Stimulated activated CD8-positive, alpha-beta memory T cell treated with anti-CD3 and anti-CD28 coated beads, Interleukin-15, amount 100 ng/mL, for 48 hours (primary cell): Measurements from ENCODE around the gene DHX34.
"Not testable (repeated sequence)": the region's sequence is repeated elsewhere in the genome, so short reads cannot be mapped to it uniquely, and the experiment has no call there.

Source experiments
- DNase-seq, 2 donors: peaks; one replicate each; pipeline ENCODE4 v3.0.0-alpha.2; 2020; ENCODE audit warnings: low read depth in 2 of 2

DHX34 gene

DNA sequence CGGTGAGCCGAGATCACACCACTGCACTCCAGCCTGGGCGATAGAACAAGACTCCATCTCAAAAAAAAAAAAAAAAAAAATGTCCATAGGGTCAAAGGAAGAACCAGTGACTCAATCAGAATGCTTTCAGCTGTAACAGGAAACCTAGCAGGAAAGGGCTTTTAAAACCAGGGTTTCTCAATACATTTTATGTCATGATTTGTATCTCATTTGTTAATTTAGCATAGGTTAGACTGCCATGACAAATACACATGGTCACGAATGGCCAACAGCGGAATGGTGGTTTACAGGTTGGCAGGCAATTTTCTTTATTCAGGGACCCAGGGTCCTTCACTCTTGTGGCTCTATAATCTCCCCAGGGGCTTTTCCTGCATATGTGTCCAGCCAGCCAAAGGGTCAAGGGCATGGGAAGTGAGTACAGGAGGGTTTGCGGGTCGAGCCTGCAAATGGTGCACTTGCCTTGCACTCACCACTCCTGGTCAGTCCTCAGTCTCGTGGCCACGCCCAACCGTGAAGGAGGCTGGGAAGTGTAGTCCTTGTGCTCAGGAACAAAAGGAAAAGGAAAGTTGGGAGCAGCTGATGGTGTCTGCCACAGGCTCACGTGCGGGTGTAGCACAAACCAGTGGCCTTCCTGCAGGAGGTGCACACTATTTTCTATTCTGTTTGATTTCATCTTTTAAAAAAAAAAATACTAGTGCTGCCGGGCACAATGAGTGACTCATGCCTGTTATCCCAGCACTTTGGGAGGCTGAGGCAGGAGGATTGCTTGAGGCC, 14.8 kb downstream of the DHX34 start:
- no peak for DNase-seq

DNA sequence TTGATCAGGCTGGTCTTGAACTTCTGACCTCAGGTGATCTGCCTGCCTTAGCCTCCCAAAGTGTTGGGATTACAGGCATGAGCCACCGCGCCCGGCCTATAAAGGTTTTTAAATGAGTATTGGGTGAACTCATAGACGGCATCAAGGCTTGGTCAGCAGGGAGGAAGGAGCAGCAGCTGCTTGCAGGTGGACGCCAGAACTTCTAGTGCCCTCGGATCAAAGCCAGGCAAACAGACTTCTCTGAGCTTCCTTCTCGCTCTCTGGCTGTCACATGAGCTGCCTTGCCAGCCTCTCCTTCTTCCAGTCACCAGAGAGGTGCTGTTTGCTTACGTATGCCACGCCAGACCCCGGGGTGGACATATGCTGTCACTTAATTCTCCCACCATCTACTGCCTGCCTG, 16.3 kb downstream of the DHX34 start:
- DNase-seq: not testable (repeated sequence)

- DNase-seq: no peak
Measured at GRCh38 chr19:47370045-47370611, 21.0 kb downstream of the DHX34 start.

GRCh38 chr19:47371261-47371660, 22.1 kb downstream of the DHX34 start:
- no peak for DNase-seq

- no peak for DNase-seq
Measured at GRCh38 chr19:47372603-47373002, 23.5 kb downstream of the DHX34 start.

DNA sequence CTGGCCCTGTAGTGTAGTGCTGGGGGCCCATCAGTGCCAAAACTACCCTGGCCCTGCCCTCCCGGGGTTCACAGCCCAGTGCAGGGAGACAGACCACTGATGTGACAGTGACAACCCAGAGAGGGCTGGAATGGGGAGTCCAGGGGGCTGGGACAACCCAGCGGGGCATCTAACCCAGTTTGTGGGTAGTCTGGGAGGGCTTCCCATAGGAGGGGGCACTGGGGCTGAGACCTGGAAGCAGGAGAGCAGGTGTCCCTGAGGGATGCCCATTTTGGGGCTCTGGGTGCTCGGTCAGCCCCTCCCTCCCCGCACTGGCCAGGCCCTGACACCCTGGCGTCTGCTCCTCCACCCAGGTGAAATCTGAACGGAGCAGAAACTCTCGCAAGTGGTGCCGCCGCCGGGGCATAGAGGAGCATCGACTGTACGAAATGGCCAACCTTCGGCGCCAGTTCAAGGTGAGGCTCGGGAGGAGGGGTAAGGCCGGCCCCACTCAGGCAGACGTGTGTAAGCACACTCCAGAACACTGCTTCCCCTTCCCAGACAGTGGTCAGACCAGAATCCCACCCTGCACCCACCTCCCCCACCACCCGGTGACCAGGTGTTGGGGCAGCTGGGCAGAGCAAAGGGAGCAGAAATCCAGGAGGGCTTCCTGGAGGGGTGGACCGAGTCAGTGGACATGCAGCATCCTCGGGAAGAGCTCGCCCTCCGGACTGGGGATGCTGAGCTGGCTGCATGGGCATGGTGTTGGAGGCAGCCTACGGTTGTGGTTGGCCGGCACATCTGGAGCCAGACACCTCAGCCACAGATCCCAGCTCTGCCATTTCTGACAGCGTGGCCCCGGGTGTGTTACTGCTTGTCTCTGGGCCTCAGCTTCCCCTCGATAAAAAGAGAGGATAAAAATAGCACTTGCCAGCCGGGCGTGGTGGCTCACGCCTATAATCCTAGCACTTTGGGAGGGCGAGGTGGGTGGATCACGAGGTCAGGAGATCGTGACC, 24.4 kb downstream of the DHX34 start:
- no peak for DNase-seq

GRCh38 chr19:47374876-47375693, 26.0 kb downstream of the DHX34 start:
- no peak for DNase-seq

DNA sequence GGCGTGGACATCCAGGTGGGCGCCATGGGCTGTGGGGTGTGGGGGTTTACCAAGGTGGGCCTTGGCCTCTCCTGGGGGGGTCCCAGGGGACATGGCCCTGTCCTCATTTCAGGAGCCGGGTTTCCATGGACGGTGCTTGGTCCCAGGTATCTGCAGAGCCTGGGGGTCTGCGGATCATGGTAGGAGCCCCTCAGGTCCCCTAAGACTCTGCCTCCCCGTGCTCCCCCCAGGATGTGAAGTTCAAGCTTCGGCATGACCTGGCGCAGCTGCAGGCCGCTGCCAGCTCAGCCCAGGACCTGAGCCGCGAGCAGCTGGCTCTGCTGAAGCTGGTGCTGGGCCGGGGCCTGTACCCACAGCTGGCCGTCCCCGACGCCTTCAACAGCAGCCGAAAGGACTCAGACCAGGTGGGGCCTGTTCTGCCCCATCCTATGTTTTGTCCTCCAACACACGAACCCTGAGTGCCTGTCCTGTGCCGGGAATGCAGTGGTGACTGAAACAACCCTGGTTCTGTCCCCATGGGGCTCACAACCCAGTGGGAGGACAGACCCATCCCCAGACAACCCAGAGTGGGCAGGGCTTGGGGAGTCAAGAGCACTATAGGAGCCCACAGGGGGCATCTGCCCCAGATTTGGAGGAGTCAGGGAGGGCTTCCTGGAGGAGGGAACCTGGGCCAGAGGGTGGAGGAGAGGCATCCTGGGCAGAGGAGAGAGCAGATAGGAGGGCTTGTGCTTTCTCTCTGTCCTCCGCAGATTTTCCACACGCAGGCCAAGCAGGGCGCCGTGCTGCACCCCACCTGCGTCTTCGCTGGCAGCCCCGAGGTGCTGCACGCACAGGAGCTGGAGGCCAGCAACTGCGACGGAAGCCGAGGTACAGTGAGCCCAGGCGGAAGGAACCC, 26.8 kb downstream of the DHX34 start:
- no peak for DNase-seq

GRCh38 chr19:47376589-47377144, 27.6 kb downstream of the DHX34 start:
- no peak for DNase-seq

DNA sequence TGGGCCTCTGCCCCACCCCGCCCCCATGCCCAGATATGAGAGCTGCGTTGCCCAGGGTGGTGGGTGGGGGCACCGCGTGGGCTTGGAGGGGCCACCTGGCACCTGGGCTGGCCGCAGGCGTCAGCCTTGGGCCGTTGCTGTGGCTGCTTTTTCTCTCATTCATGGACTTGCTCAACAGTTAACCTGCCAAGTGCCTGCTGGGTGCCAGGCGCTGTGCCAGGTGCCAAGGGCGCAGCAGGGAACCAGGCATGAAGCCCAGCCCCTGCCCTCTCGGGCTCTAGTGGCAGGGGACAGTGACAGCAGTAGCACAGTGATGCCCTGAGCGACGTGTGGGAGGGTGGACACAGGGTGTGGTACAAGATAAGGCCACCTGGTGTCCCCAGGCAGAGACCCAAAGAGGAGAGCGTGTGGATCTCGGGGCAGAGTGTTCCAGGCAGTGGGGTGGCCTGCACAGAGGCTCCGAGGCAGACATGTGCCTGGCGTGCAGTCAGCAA, 28.1 kb downstream of the DHX34 start:
- DNase-seq: no peak

- DNase-seq: no peak
Measured at GRCh38 chr19:47377801-47378200, 28.7 kb downstream of the DHX34 start.

DNA sequence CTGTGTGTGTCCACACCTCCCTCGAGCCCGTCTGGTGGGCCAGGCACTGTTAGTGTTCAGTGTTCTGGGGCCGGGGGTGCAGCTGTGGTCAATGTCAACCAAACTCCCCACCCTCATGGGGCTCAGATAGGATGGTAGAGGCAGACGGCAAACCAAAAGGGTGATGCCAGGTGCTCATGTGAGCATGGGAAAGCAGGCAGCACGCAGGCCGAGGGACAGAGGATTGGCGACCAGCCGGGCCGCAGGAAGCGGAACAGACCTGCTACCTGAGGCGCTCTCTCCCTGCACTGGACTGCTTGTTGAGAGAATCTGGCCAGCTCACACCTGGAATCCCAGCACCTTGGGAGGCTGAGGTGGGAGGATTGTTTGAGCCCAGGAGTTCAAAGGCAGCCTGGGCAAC, 29.1 kb downstream of the DHX34 start:
- DNase-seq: no peak

DNA sequence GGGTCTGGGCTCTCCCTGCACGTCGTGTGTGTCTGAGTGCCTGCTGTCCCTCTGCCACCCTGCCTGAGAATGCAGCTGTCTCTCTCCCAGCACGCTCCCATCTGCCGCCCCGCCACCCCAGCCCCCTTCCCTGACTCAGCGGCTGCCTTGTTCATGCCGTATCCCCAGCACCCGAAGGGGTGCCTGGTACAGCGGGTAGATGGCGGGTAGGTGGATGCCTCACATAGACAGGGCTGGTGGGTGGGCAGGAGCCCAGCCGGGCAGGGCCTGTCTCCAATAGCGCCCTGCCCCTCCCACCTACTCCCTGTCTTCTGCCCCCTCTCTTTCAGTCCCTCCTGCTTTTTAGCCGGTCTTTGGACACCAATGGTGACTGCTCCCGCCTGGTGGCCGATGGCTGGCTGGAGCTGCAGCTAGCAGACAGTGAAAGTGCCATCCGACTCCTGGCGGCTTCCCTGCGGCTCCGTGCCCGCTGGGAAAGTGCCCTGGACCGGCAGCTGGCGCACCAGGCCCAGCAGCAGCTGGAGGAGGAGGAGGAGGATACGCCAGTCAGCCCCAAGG, 30.3 kb downstream of the DHX34 start:
- no peak for DNase-seq

GRCh38 chr19:47380559-47380958, 31.4 kb downstream of the DHX34 start:
- no peak for DNase-seq

DNA sequence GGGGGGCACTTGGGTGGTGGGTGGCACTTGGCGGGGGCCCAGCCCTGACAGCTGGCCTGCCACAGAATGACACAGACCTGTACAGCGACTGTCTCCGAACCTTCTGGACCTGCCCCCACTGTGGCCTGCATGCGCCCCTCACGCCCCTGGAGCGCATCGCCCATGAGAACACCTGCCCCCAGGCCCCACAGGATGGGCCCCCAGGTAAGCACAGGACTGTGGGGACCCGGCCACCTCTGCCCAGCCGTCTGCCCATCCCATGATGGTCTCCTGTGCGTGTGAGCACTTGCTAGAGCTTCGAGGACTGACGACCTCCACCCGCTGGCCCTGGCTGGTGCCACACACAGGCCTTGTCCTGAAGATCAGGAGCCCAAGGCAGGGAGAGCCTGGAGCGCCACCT, 32.0 kb downstream of the DHX34 start:
- no peak for DNase-seq

- DNase-seq: no peak
Measured at GRCh38 chr19:47381653-47382279, 32.7 kb downstream of the DHX34 start.

DNA sequence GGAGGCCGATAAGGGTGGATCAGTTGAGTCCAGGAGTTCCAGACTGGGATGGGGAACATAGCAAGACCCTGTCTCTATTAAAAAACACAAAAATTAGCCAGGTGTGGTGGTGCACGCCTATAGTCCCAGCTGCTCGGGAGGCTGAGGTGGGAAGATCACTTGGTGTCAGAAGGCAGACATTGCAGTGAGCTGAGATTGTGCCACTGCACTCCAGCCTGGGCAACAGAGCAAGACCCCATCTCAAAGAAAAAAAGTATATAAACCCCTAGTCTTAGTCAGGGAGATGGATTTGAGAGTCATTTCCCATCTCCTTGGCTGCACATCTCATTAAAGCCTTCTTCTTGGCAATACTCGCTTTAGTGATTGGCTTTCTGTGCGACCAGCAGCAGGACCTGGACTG, 34.8 kb downstream of the DHX34 start:
- not testable (repeated sequence) for DNase-seq

DNA sequence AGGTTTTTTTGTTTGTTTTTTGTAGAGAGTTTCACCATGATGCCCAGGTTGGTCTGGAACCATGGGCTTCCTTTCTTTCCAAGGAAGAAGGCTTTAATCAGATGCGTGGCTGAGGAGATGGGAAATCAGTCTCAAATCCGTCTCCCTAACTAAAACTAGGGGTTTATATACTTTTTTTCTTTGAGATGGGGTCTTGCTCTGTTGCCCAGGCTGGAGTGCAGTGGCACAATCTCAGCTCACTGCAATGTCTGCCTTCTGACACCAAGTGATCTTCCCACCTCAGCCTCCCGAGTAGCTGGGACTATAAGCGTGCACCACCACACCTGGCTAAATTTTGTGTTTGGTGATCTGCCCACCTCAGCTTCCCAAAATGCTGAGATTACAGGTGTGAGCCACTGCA, 35.4 kb downstream of the DHX34 start:
- not testable (repeated sequence) for DNase-seq

GRCh38 chr19:47386582-47386981, 37.5 kb downstream of the DHX34 start:
- not testable (repeated sequence) for DNase-seq
